H1 (cell line): Measurements from ENCODE around the gene FIP1L1. TPM values are rescaled to one million over a fixed set of nuclear protein-coding genes. Genes with fewer than 3 reads are reported as not detected.

Source experiments
- CTCF ChIA-PET: fragments of 300-600 bp; sonication (Branson Sonifier 250); formaldehyde crosslinking; loops from one replicate; lab custom pipeline; 2021; ENCODE audit not compliant: partially characterized antibody; lab: Charles Lee
- POLR2A ChIA-PET: fragments of 300-600 bp; sonication (Branson Sonifier 250); formaldehyde crosslinking; loops from one replicate; lab custom pipeline; 2021; ENCODE audit warnings: inconsistent platforms; ENCODE audit not compliant: partially characterized antibody; lab: Charles Lee
- DNase-seq, 2 experiments: peaks; one replicate each; pipeline versions ENCODE4 v3.0.0 to v3.0.0-alpha.2; 2010 to 2022; ENCODE audit warnings: low spot score in 2 of 2, low read depth in 1 of 2, mixed read lengths in 1 of 2
- FAIRE-seq: peaks from 2 replicates; lab custom pipeline; 2011; peaks lifted over from hg19 to GRCh38; lab: Jason Lieb, UNC
- H2AFZ ChIP-seq: 2 replicates; pipeline ENCODE4 v1.8.1; 2012; ENCODE audit warnings: low read length, inconsistent platforms
- H2AK5ac ChIP-seq: 2 replicates; pipeline ENCODE4 v1.6.1; 2013; ENCODE audit warnings: low read depth, low read length
- H2BK120ac ChIP-seq: replicated peaks from 2 replicates; pipeline ENCODE3; 2013; ENCODE audit warnings: low read depth, low read length, inconsistent platforms
- H2BK12ac ChIP-seq: 2 replicates; pipeline ENCODE4 v1.6.1; 2013; ENCODE audit warnings: low read depth, low read length
- H2BK15ac ChIP-seq: 2 replicates; pipeline ENCODE4 v1.6.1; 2013; ENCODE audit warnings: low read length
- H2BK20ac ChIP-seq: 2 replicates; pipeline ENCODE4 v1.6.1; 2013; ENCODE audit warnings: low read length
- H2BK5ac ChIP-seq: 2 replicates; pipeline ENCODE4 v1.6.1; 2013; ENCODE audit warnings: low read depth, low read length
- H3K14ac ChIP-seq: 2 replicates; pipeline ENCODE4 v1.6.1; 2013; ENCODE audit warnings: inconsistent platforms; ENCODE audit not compliant: insufficient read length
- H3K18ac ChIP-seq: 2 replicates; pipeline ENCODE4 v1.6.1; 2013; ENCODE audit warnings: low read length; ENCODE audit errors: extremely low read depth
- H3K23ac ChIP-seq: 2 replicates; pipeline ENCODE4 v1.6.1; 2013; ENCODE audit warnings: inconsistent platforms; ENCODE audit not compliant: insufficient read length
- H3K23me2 ChIP-seq: 2 replicates; pipeline ENCODE4 v1.6.1; 2013; ENCODE audit warnings: low read depth, low read length
- H3K27ac ChIP-seq: 2 replicates; pipeline ENCODE4 v1.6.1; 2011; ENCODE audit warnings: low read depth, low read length, inconsistent platforms
- H3K27me3 ChIP-seq, 4 experiments: replicated peaks in 1 of 4; 1 replicate in 1 of 4; 2 replicates in 3 of 4; pipeline versions ENCODE4 v1.6.1 to v1.8.1; 2011 to 2013; ENCODE audit warnings: low read length in 3 of 4, mild to moderate bottlenecking in 3 of 4, inconsistent platforms in 2 of 4, mixed read lengths in 2 of 4, moderate library complexity in 1 of 4; ENCODE audit not compliant: control insufficient read depth in 3 of 4, insufficient read depth in 3 of 4; ENCODE audit errors: extremely low read depth in 1 of 4
- H3K36me3 ChIP-seq, 4 experiments: 2 replicates each; pipeline versions ENCODE4 v1.6.1 to v1.8.1; 2011 to 2013; ENCODE audit warnings: mild to moderate bottlenecking in 4 of 4, low read length in 3 of 4, moderate library complexity in 2 of 4, control low read depth in 1 of 4, inconsistent platforms in 1 of 4; ENCODE audit not compliant: insufficient read depth in 4 of 4, control insufficient read depth in 2 of 4
- H3K4ac ChIP-seq: replicated peaks from 2 replicates; pipeline ENCODE3; 2013; ENCODE audit warnings: low read length, low read depth, mixed read lengths, inconsistent platforms; ENCODE audit not compliant: insufficient read length
- H3K4me1 ChIP-seq, 4 experiments: replicated peaks in 1 of 4; 1 replicate in 1 of 4; 2 replicates in 3 of 4; pipeline versions ENCODE4 v1.6.1 to v1.8.1; 2011 to 2013; ENCODE audit warnings: low read length in 3 of 4, inconsistent platforms in 2 of 4, mixed read lengths in 1 of 4; ENCODE audit not compliant: insufficient read depth in 4 of 4, control insufficient read depth in 3 of 4
- H3K4me2 ChIP-seq, 2 experiments: 2 replicates each; pipeline versions ENCODE4 v1.6.1 to v1.8.1; 2011 to 2013; ENCODE audit warnings: low read depth in 2 of 2, low read length in 2 of 2, control low read depth in 1 of 2, inconsistent platforms in 1 of 2, mild to moderate bottlenecking in 1 of 2; ENCODE audit not compliant: insufficient read depth in 1 of 2
- H3K4me3 ChIP-seq, 4 experiments: fragments of 200-600, 300-600 bp in 1 of 4; sonication (generic), shearing (Covaris generic), sonication (Bioruptor Twin) in 1 of 4; 2 replicates each; pipeline versions ENCODE4 v1.5.1 to v1.8.1; 2011 to 2016; ENCODE audit warnings: low read length in 4 of 4, low read depth in 3 of 4, control low read depth in 2 of 4, inconsistent platforms in 2 of 4, mild to moderate bottlenecking in 2 of 4, mixed read lengths in 1 of 4, moderate library complexity in 1 of 4; ENCODE audit not compliant: insufficient read depth in 2 of 4; ENCODE audit errors: extremely low read depth in 1 of 4
- H3K56ac ChIP-seq: replicated peaks from 2 replicates; pipeline ENCODE3; 2013; ENCODE audit warnings: low read depth, mild to moderate bottlenecking, mixed read lengths, low read length, inconsistent platforms; ENCODE audit not compliant: insufficient read length
- H3K79me1 ChIP-seq: 2 replicates; pipeline ENCODE4 v1.6.1; 2013; ENCODE audit warnings: low read depth, low read length, control low read depth
- H3K79me2 ChIP-seq, 2 experiments: 2 replicates each; pipeline versions ENCODE4 v1.6.1 to v1.8.1; 2012 to 2013; ENCODE audit warnings: low read length in 2 of 2, mild to moderate bottlenecking in 2 of 2, inconsistent platforms in 1 of 2; ENCODE audit not compliant: insufficient read depth in 2 of 2, control insufficient read depth in 1 of 2
- H3K9ac ChIP-seq, 4 experiments: replicated peaks in 1 of 4; 1 replicate in 1 of 4; 2 replicates in 3 of 4; pipeline versions ENCODE4 v1.6.1 to v1.8.1; 2011 to 2013; ENCODE audit warnings: low read depth in 3 of 4, low read length in 3 of 4, control low read depth in 2 of 4, mild to moderate bottlenecking in 2 of 4, moderate library complexity in 2 of 4, inconsistent platforms in 1 of 4; ENCODE audit errors: extremely low read depth in 1 of 4
- H3K9me3 ChIP-seq, 2 experiments: 2 replicates each; pipeline versions ENCODE4 v1.6.1 to v1.8.1; 2012 to 2013; ENCODE audit warnings: mild to moderate bottlenecking in 2 of 2, moderate library complexity in 2 of 2, control low read depth in 1 of 2, inconsistent platforms in 1 of 2, low read depth in 1 of 2, low read length in 1 of 2, mixed read lengths in 1 of 2; ENCODE audit not compliant: insufficient read depth in 2 of 2
- H4K20me1 ChIP-seq, 2 experiments: replicated peaks in 1 of 2; 2 replicates each; pipeline versions ENCODE3 to v1.8.1; 2011 to 2013; ENCODE audit warnings: inconsistent platforms in 2 of 2, low read length in 2 of 2, mild to moderate bottlenecking in 1 of 2; ENCODE audit not compliant: insufficient read depth in 2 of 2, control insufficient read depth in 1 of 2
- H4K5ac ChIP-seq: 2 replicates; pipeline ENCODE4 v1.6.1; 2013; ENCODE audit warnings: low read length, low read depth, mixed read lengths, inconsistent platforms; ENCODE audit not compliant: insufficient read length
- H4K8ac ChIP-seq: 2 replicates; pipeline ENCODE4 v1.8.0; 2013; ENCODE audit warnings: mild to moderate bottlenecking, moderate library complexity, low read length, inconsistent platforms; ENCODE audit not compliant: insufficient read depth; ENCODE audit errors: extremely low read depth
- H4K91ac ChIP-seq: replicated peaks from 2 replicates; pipeline ENCODE3; 2013; ENCODE audit warnings: low read length, mixed read lengths, inconsistent platforms; ENCODE audit not compliant: insufficient read length
- EGR1 ChIP-seq: IDR thresholded peaks from 2 replicates; pipeline ENCODE4 v1.6.1; 2011; ENCODE audit warnings: low read depth, low read length, borderline replicate concordance
- TEAD4 ChIP-seq: IDR thresholded peaks from 2 replicates; pipeline ENCODE4 v1.6.1; 2012; ENCODE audit warnings: low read depth, low read length, inconsistent platforms, mixed read lengths
- polyA plus RNA-seq, 7 experiments: library from polyadenylated mRNA; depleted of rRNA in 3 of 7; stranded (reverse) in 5 of 7; unstranded in 2 of 7; fragments of >200 nt in 5 of 7; fragments of 200-250 nt in 2 of 7; gene quantifications; 1 replicate in 5 of 7; 2 replicates in 1 of 7; 4 replicates in 1 of 7; pipeline versions ENCODE4 v1.2.1 to v1.2.3, GENCODE V29; 2011 to 2013; ENCODE audit warnings: missing spikeins in 2 of 7, mixed read lengths in 2 of 7
- total RNA-seq: library from RNA; stranded (reverse); fragmentation: NEBNext Ultra II Directional; extraction: Animal tissue kit (Norgen Biotek cat#: 25700); gene quantifications from 2 replicates; pipeline ENCODE4 v1.2.1, GENCODE V29; 2021

FIP1L1 gene
- total and polyA plus RNA-seq, 2 of the 8 experiments (the other 6 are each of a cell fraction or from before 2014, with no cell fraction given) = 19.5 to 53.7 TPM

DNA sequence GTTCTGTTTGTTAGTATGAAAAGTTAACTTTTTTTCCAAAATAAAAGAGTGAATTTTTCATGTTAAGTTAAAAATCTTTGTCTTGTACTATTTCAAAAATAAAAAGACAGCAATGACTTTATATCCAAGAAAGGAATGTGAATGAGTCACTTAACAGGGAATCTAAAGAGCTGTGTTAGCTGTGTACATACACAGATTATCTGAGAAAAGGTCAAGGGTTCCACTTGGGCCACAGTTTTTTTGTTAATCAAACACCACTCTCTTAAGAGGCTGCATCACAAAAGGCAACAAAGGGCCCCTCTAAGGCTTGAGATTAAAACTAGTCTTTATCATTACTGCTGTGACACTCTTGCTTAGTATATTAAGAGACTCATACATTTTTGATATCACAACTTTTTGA is 82.1 kb downstream of the FIP1L1 start:
- Histone ChIP-seq H2BK15ac (no peak overlapping the region), H2BK20ac (no peak overlapping the region), H4K8ac (no peak overlapping the region), H3K79me1 (no peaks in the 10 kb centered on the region), H3K4me3 (no peak overlapping the region), H4K20me1 (no peaks in the 10 kb centered on the region), H3K79me2 (no peaks in the 10 kb centered on the region), H2AFZ (no peak overlapping the region), H3K4ac (no peak overlapping the region), H3K23me2 (no peaks in the 10 kb centered on the region), H3K27me3 (no peaks in the 10 kb centered on the region), H3K36me3 (peaks cover 0 to 56% (median 15%) of the 10 kb centered on the region in 4 experiments; a peak in 6 of 8 replicates), H3K27ac (no peak overlapping the region), H3K9me3 (no peaks in the 10 kb centered on the region), H3K56ac (no peak overlapping the region), H3K23ac (no peak overlapping the region), H2BK120ac (no peak overlapping the region), H2BK12ac (no peak overlapping the region), H3K18ac (no peak overlapping the region), H2BK5ac (no peak overlapping the region), H3K4me1 (no peaks in the 10 kb centered on the region), H3K4me2 (no peak overlapping the region), H3K14ac (no peak overlapping the region), H4K5ac (no peak overlapping the region), H4K91ac (no peak overlapping the region), H2AK5ac (no peak overlapping the region), H3K9ac (no peak overlapping the region)
- no peak for TF ChIP-seq EGR1
- no peak for TF ChIP-seq TEAD4
- CTCF ChIA-PET = no interaction called here
- FAIRE-seq = peak; percentile 7
- POLR2A ChIA-PET = no interaction called here
- DNase-seq = no peak
